Trophoblast cell (in vitro differentiated cells and primary cell): ENCODE measurements around the gene MOCS3.

Experiments
- DNase-seq, 2 donors: peaks; one replicate each; pipeline ENCODE4 v3.0.0-alpha.2; 2016
- H2AFZ ChIP-seq: 2 replicates; pipeline ENCODE4 v1.6.1; 2013; ENCODE audit warnings: low read length, moderate library complexity, mild to moderate bottlenecking; ENCODE audit not compliant: insufficient read depth, poor library complexity
- H2AK5ac ChIP-seq: 2 replicates; pipeline ENCODE4 v1.6.1; 2013; ENCODE audit warnings: mild to moderate bottlenecking, low read length
- H2BK120ac ChIP-seq: 2 replicates; pipeline ENCODE4 v1.6.1; 2013; ENCODE audit warnings: low read length, mild to moderate bottlenecking, moderate library complexity; ENCODE audit not compliant: insufficient read depth, poor library complexity
- H2BK12ac ChIP-seq: 2 replicates; pipeline ENCODE4 v1.6.1; 2013; ENCODE audit warnings: mild to moderate bottlenecking, low read length, moderate library complexity
- H2BK5ac ChIP-seq: 2 replicates; pipeline ENCODE4 v1.6.1; 2013; ENCODE audit warnings: low read length, low read depth, moderate library complexity, mild to moderate bottlenecking; ENCODE audit not compliant: poor library complexity
- H3K14ac ChIP-seq: 2 replicates; pipeline ENCODE4 v1.6.1; 2013; ENCODE audit warnings: mild to moderate bottlenecking, low read length
- H3K18ac ChIP-seq: 2 replicates; pipeline ENCODE4 v1.6.1; 2013; ENCODE audit warnings: mild to moderate bottlenecking, low read length
- H3K23ac ChIP-seq: 2 replicates; pipeline ENCODE4 v1.6.1; 2013; ENCODE audit warnings: low read length
- H3K27ac ChIP-seq: 2 replicates; pipeline ENCODE4 v1.5.1; 2013; ENCODE audit warnings: low read depth, mild to moderate bottlenecking, inconsistent platforms, low read length, moderate library complexity
- H3K27me3 ChIP-seq: 2 replicates; pipeline ENCODE4 v1.6.1; 2013; ENCODE audit warnings: inconsistent platforms, mild to moderate bottlenecking, low read length, moderate library complexity; ENCODE audit not compliant: insufficient read depth
- H3K36me3 ChIP-seq, 2 experiments: 1 replicate in 1 of 2; 2 replicates in 1 of 2; pipeline ENCODE4 v1.6.1; 2013; ENCODE audit warnings: low read length in 2 of 2, mild to moderate bottlenecking in 2 of 2, moderate library complexity in 1 of 2; ENCODE audit not compliant: insufficient read depth in 2 of 2, control insufficient read depth in 1 of 2
- H3K4ac ChIP-seq: 2 replicates; pipeline ENCODE4 v1.6.1; 2013; ENCODE audit warnings: low read depth, mild to moderate bottlenecking, low read length, moderate library complexity
- H3K4me1 ChIP-seq, 2 experiments: 1 replicate in 1 of 2; 2 replicates in 1 of 2; pipeline ENCODE4 v1.6.1; 2013; ENCODE audit warnings: low read length in 2 of 2, mild to moderate bottlenecking in 2 of 2, moderate library complexity in 1 of 2; ENCODE audit not compliant: insufficient read depth in 2 of 2, control insufficient read depth in 1 of 2
- H3K4me2 ChIP-seq: 2 replicates; pipeline ENCODE4 v1.6.1; 2013; ENCODE audit warnings: inconsistent platforms, mild to moderate bottlenecking, low read length, moderate library complexity
- H3K4me3 ChIP-seq: 2 replicates; pipeline ENCODE4 v1.5.1; 2013; ENCODE audit warnings: mild to moderate bottlenecking, low read depth, low read length, inconsistent platforms
- H3K79me1 ChIP-seq: one replicate; pipeline ENCODE4 v1.6.1; 2013; ENCODE audit warnings: low read length
- H3K79me2 ChIP-seq: 2 replicates; pipeline ENCODE4 v1.6.1; 2013; ENCODE audit warnings: low read length, mild to moderate bottlenecking; ENCODE audit not compliant: control insufficient read depth, insufficient read depth, poor library complexity
- H3K9ac ChIP-seq: 2 replicates; pipeline ENCODE4 v1.6.1; 2013; ENCODE audit warnings: mild to moderate bottlenecking, low read length
- H3K9me3 ChIP-seq: 2 replicates; pipeline ENCODE4 v1.6.1; 2013; ENCODE audit warnings: low read depth, mild to moderate bottlenecking, control low read depth, inconsistent platforms, low read length; ENCODE audit not compliant: insufficient read depth
- H4K12ac ChIP-seq: 2 replicates; pipeline ENCODE4 v1.6.1; 2013; ENCODE audit warnings: low read depth, mild to moderate bottlenecking, low read length, moderate library complexity
- H4K8ac ChIP-seq: 2 replicates; pipeline ENCODE4 v1.6.1; 2013; ENCODE audit warnings: low read depth, mild to moderate bottlenecking, low read length, moderate library complexity
- H4K91ac ChIP-seq: one replicate; pipeline ENCODE4 v1.6.1; 2013; ENCODE audit warnings: low read depth, mild to moderate bottlenecking, low read length, moderate library complexity
- WGBS: extraction: QIAGEN DNeasy Blood & Tissue Kit; methylation state at CpG from one replicate; pipeline ENCODE4 v1.1.7; 2013; ENCODE audit warnings: missing lambda C conversion rate; ENCODE audit not compliant: insufficient read length, insufficient coverage; ENCODE audit errors: extremely low coverage; 5-methylcytosine and 5-hydroxymethylcytosine counted together

Gene MOCS3

DNA sequence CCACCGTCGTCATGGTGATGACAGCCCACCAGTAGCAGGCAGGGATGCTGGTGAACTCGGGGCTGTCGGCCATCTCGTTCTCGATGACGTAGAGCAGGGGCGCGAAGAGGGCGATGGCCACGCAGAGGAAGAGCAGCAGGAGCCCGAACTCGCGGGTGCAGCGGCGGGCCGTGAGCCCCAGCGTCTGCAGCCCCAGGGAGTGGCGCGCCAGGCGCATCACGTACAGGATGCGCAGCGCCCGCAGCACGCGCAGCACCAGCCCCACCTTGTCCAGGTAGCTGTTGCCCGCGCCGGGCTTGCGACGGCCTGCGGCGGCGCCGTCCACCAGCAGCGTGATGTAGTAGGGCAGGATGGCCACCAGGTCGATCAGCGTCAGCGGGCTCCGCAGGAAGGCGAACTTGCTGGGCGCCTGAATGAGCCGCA lies 45.7 kb downstream of the MOCS3 start:
- Histone ChIP-seq H2AK5ac (no peak overlapping the region), H3K14ac (no peak overlapping the region), H2AFZ (no peak overlapping the region), H4K8ac (no peak overlapping the region), H4K91ac (no peak overlapping the region), H3K27me3 (no peaks in the 10 kb centered on the region), H3K27ac (no peak overlapping the region), H3K4ac (no peak overlapping the region), H3K9me3 (peaks cover 2% of the 10 kb centered on the region), H3K79me2 (no peaks in the 10 kb centered on the region), H2BK120ac (no peak overlapping the region), H3K79me1 (no peaks in the 10 kb centered on the region), H3K4me2 (no peak overlapping the region), H3K23ac (no peak overlapping the region), H2BK5ac (no peak overlapping the region), H4K12ac (no peak overlapping the region), H3K36me3 (peaks cover 1 to 2% of the 10 kb centered on the region in 2 experiments), H2BK12ac (no peak overlapping the region), H3K9ac (no peak overlapping the region), H3K4me1 (no peaks in the 10 kb centered on the region), H3K4me3 (no peak overlapping the region), H3K18ac (no peak overlapping the region)
- no peak for DNase-seq
- WGBS: no CpG with 5 or more reads among the region's 44 CpGs

DNA sequence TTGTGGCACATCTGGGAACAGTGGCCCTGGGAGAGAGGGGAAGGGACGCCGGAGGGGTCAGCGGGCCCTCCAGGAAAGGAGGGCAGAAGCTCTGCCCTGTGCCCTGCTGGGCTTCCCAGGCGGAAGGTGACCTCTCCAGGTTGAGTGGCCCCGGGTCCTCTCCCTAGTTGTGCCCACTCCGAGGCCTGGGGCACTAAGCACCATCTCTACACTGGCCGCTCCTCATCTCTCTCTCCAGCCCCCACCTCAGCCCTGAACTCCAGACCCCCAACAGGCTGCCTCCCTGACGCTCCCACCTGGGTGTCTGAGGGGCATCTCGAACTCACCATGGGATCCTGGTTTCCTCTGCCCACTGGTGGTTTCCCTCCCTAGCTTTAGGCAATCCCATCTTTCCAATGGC lies 46.2 kb downstream of the MOCS3 start:
- peaks cover 2% of the 10 kb centered on the region in 2 experiments for H3K36me3 ChIP-seq
- H3K4me1 ChIP-seq: no peaks in the 10 kb centered on the region
- no peak overlapping the region for H2AK5ac ChIP-seq
- no peak overlapping the region for H3K9ac ChIP-seq
- no peak overlapping the region for H2BK5ac ChIP-seq
- H4K91ac ChIP-seq: no peak overlapping the region
- H3K23ac ChIP-seq: no peak overlapping the region
- H3K27ac ChIP-seq: no peak overlapping the region
- DNase-seq: no peak
- H2AFZ ChIP-seq: no peak overlapping the region
- H3K4me3 ChIP-seq: no peak overlapping the region
- H4K12ac ChIP-seq: no peak overlapping the region
- H3K4me2 ChIP-seq: no peak overlapping the region
- H3K79me1 ChIP-seq: no peaks in the 10 kb centered on the region
- no peak overlapping the region for H4K8ac ChIP-seq
- H3K18ac ChIP-seq: no peak overlapping the region
- no peaks in the 10 kb centered on the region for H3K79me2 ChIP-seq
- H2BK12ac ChIP-seq: no peak overlapping the region
- no peak overlapping the region for H3K14ac ChIP-seq
- peaks cover 2% of the 10 kb centered on the region for H3K9me3 ChIP-seq
- no peaks in the 10 kb centered on the region for H3K27me3 ChIP-seq
- H3K4ac ChIP-seq: no peak overlapping the region
- no CpG with 5 or more reads among the region's 9 CpGs for whole genome bisulfite sequencing
- no peak overlapping the region for H2BK120ac ChIP-seq

GRCh38 chr20:51005214-51005613 lies 46.6 kb downstream of the MOCS3 start:
- H2BK12ac ChIP-seq: no peak overlapping the region
- no peak overlapping the region for H2AK5ac ChIP-seq
- H3K27me3 ChIP-seq: no peaks in the 10 kb centered on the region
- no peak overlapping the region for H3K14ac ChIP-seq
- peaks cover 2% of the 10 kb centered on the region in 2 experiments for H3K36me3 ChIP-seq
- no peaks in the 10 kb centered on the region for H3K4me1 ChIP-seq
- peaks cover 2% of the 10 kb centered on the region for H3K9me3 ChIP-seq
- H4K8ac ChIP-seq: no peak overlapping the region
- H3K4me2 ChIP-seq: no peak overlapping the region
- H4K12ac ChIP-seq: no peak overlapping the region
- no peaks in the 10 kb centered on the region for H3K79me2 ChIP-seq
- no peak overlapping the region for H3K18ac ChIP-seq
- H3K4me3 ChIP-seq: no peak overlapping the region
- no peak overlapping the region for H3K9ac ChIP-seq
- H3K79me1 ChIP-seq: no peaks in the 10 kb centered on the region
- no peak overlapping the region for H2BK120ac ChIP-seq
- no peak overlapping the region for H2AFZ ChIP-seq
- no peak for DNase-seq
- no peak overlapping the region for H2BK5ac ChIP-seq
- no peak overlapping the region for H3K4ac ChIP-seq
- H3K27ac ChIP-seq: no peak overlapping the region
- no peak overlapping the region for H3K23ac ChIP-seq
- no CpG with 5 or more reads among the region's 7 CpGs for WGBS
- no peak overlapping the region for H4K91ac ChIP-seq

DNA sequence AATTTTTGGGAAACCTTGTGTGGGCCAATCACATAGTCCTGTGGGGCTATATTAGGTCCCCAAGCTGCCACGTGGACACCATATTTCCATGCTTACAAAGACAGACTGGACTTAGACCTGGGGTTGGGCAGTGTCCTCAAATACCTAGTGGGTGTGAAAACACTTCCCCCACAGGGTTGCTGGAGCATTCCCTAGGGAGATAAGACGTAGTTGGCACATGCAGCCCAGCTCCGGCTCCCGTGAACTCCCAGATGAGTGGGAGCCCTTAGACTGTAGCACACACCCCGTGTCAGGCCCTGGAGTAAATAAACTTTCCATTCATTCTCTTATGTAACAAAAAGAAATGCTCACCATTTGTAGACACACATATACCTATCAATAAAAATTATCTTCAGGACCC lies 50.1 kb downstream of the MOCS3 start:
- no peaks in the 10 kb centered on the region for H3K79me2 ChIP-seq
- H3K4ac ChIP-seq: no peak overlapping the region
- WGBS: no CpG with 5 or more reads among the region's 5 CpGs
- H3K18ac ChIP-seq: no peak overlapping the region
- no peaks in the 10 kb centered on the region for H3K79me1 ChIP-seq
- no peak overlapping the region for H3K27ac ChIP-seq
- H2AFZ ChIP-seq: no peak overlapping the region
- H3K36me3 ChIP-seq: peaks cover 2% of the 10 kb centered on the region in 2 experiments
- no peaks in the 10 kb centered on the region for H3K27me3 ChIP-seq
- H3K4me3 ChIP-seq: no peak overlapping the region
- H2BK5ac ChIP-seq: no peak overlapping the region
- H2BK120ac ChIP-seq: no peak overlapping the region
- H4K91ac ChIP-seq: no peak overlapping the region
- H3K4me2 ChIP-seq: no peak overlapping the region
- no peak overlapping the region for H3K23ac ChIP-seq
- H3K4me1 ChIP-seq: no peaks in the 10 kb centered on the region
- H4K8ac ChIP-seq: no peak overlapping the region
- no peak overlapping the region for H3K9ac ChIP-seq
- no peak overlapping the region for H4K12ac ChIP-seq
- H2BK12ac ChIP-seq: no peak overlapping the region
- H3K9me3 ChIP-seq: peaks cover 2% of the 10 kb centered on the region
- DNase-seq: no peak
- no peak overlapping the region for H2AK5ac ChIP-seq
- no peak overlapping the region for H3K14ac ChIP-seq
